GM12878 (cell line): Measurements from ENCODE around the gene TRAPPC2B. TPM values are rescaled to one million over a fixed set of nuclear protein-coding genes. Genes with fewer than 3 reads are reported as not detected.

ENCODE experiments used
- FOXK2 ChIP-seq: fragments of 450-650 bp; IDR thresholded peaks from 2 replicates; pipeline ENCODE4 v1.6.1; 2017; ENCODE audit warnings: mild to moderate bottlenecking, moderate library complexity
- NFIC ChIP-seq: IDR thresholded peaks from 2 replicates; pipeline ENCODE4 v1.6.1; 2012; ENCODE audit warnings: low read depth, mild to moderate bottlenecking, inconsistent platforms, low read length, moderate library complexity
- SRF ChIP-seq, 2 experiments: IDR thresholded peaks; 2 replicates each; pipeline ENCODE4 v1.6.1; 2011; ENCODE audit warnings: low read depth in 2 of 2, low read length in 2 of 2, mild to moderate bottlenecking in 1 of 2, moderate library complexity in 1 of 2
- STAT1 ChIP-seq: fragments of 450-650 bp; conservative IDR thresholded peaks from 2 replicates; pipeline ENCODE4 v1.6.1; 2014; ENCODE audit warnings: antibody characterized with exemption, mild to moderate bottlenecking
- ZNF24 ChIP-seq: fragments of 450-650 bp; IDR thresholded peaks from 2 replicates; pipeline ENCODE4 v1.6.1; 2017; ENCODE audit warnings: antibody characterized with exemption, mild to moderate bottlenecking
- ZNF384 ChIP-seq: IDR thresholded peaks from 2 replicates; pipeline ENCODE4 v1.6.1; 2012; ENCODE audit warnings: low read depth, mild to moderate bottlenecking, low read length, improper control_type of control experiment, borderline replicate concordance
- polyA plus RNA-seq, 11 experiments: library from polyadenylated mRNA; depleted of rRNA in 4 of 11; unstranded in 6 of 11; stranded (reverse) in 5 of 11; fragments of >200 nt; fragmentation: Nextera tagmentation in 4 of 11; fragmentation: Illumina TruSeq in 1 of 11; extraction: Ambion mirVana in 4 of 11; extraction: Trizol in 1 of 11; gene quantifications; 1 replicate in 1 of 11; 2 replicates in 10 of 11; pipeline versions ENCODE4 v1.2.1 to v1.2.3, GENCODE V29; 2011 to 2016; ENCODE audit warnings: inconsistent platforms in 2 of 11, missing spikeins in 2 of 11, low read depth in 1 of 11
- total RNA-seq, 4 experiments: library from RNA; depleted of rRNA in 3 of 4; stranded (reverse); fragments of >200 nt in 3 of 4; fragmentation: Illumina TruSeq in 1 of 4; extraction: Trizol in 1 of 4; gene quantifications; 2 replicates each; pipeline versions ENCODE4 v1.2.1 to v1.2.3, GENCODE V29; 2013 to 2021
- TF ChIP-seq, protein P1 (sequence below): IDR thresholded peaks from 2 replicates; pipeline ENCODE4 v1.6.1; 2011; ENCODE audit warnings: borderline replicate concordance, low read depth, mild to moderate bottlenecking, moderate library complexity, mixed read lengths, low read length; ENCODE audit not compliant: insufficient read depth; ENCODE audit errors: extremely low read length
- TF ChIP-seq, protein P2 (sequence below): IDR thresholded peaks from 2 replicates; pipeline ENCODE4 v1.6.1; 2011; ENCODE audit warnings: borderline replicate concordance, low read depth, mild to moderate bottlenecking, moderate library complexity, low read length; ENCODE audit not compliant: insufficient read depth, poor library complexity, severe bottlenecking
- TF ChIP-seq, protein P3 (sequence below): fragments of 450-650 bp; IDR thresholded peaks from 2 replicates; pipeline ENCODE4 v1.6.1; 2016; ENCODE audit warnings: mild to moderate bottlenecking, moderate library complexity, borderline replicate concordance

TRAPPC2B gene
- total and polyA plus RNA-seq, 10 of the 15 experiments (the other 5 are each of a cell fraction or from before 2014, with no cell fraction given): 10.6 to 86.4 (median 25.6) TPM

DNA sequence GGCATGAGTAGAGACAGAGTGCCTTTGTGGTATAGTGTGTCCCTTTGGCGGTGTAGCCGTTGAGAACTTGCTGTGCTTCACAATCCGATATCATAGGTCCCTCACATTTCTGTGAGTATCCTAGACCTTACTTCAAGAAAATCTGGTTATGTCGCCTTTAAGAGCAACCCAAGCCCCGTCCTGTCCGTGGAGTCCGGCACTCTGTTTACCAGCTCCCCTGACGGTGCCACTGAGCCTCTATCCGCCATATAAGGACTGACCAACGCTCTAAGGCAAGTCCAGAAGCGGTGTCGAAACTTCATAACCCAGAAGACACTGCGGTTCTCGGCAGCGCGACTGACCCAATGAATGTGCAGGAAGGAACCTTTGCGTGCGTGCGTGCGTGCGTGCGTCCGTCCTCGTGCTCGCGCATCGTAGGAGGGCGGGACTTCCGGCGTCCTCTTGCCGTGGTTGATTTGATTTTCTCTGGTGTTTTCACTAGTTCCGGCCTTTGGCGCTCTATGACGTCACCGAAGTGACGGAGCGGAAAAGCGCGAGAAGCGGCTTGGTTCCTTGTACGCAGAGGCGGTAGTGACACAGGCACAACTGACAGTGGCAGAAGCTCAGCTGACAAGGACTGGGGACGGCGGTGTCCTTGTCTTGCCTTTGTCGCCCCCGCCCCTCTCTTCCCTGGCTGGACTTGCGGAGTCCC, at the start of gene TRAPPC2B, which contains the start of gene ZNF547 (continued):
- TF ChIP-seq, protein P1, sequence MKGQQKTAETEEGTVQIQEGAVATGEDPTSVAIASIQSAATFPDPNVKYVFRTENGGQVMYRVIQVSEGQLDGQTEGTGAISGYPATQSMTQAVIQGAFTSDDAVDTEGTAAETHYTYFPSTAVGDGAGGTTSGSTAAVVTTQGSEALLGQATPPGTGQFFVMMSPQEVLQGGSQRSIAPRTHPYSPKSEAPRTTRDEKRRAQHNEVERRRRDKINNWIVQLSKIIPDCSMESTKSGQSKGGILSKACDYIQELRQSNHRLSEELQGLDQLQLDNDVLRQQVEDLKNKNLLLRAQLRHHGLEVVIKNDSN: no peak
- TF ChIP-seq NFIC (no peak; the same call in 1 of the 2 replicates), SRF (IDR thresholded peaks at IDR 0.05; ENCODE audit: low read depth in 2 of 2, low read length in 2 of 2) (peak; percentile 89 to 96), STAT1 (0 out of 2 replicates have a peak, but pooled peaks have one; percentile 68), ZNF384 (no peak), ZNF24 (no peak), FOXK2 (peak; percentile 62)
- TF ChIP-seq, protein P2, sequence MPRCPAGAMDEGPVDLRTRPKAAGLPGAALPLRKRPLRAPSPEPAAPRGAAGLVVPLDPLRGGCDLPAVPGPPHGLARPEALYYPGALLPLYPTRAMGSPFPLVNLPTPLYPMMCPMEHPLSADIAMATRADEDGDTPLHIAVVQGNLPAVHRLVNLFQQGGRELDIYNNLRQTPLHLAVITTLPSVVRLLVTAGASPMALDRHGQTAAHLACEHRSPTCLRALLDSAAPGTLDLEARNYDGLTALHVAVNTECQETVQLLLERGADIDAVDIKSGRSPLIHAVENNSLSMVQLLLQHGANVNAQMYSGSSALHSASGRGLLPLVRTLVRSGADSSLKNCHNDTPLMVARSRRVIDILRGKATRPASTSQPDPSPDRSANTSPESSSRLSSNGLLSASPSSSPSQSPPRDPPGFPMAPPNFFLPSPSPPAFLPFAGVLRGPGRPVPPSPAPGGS: no peak
- TF ChIP-seq, protein P3, sequence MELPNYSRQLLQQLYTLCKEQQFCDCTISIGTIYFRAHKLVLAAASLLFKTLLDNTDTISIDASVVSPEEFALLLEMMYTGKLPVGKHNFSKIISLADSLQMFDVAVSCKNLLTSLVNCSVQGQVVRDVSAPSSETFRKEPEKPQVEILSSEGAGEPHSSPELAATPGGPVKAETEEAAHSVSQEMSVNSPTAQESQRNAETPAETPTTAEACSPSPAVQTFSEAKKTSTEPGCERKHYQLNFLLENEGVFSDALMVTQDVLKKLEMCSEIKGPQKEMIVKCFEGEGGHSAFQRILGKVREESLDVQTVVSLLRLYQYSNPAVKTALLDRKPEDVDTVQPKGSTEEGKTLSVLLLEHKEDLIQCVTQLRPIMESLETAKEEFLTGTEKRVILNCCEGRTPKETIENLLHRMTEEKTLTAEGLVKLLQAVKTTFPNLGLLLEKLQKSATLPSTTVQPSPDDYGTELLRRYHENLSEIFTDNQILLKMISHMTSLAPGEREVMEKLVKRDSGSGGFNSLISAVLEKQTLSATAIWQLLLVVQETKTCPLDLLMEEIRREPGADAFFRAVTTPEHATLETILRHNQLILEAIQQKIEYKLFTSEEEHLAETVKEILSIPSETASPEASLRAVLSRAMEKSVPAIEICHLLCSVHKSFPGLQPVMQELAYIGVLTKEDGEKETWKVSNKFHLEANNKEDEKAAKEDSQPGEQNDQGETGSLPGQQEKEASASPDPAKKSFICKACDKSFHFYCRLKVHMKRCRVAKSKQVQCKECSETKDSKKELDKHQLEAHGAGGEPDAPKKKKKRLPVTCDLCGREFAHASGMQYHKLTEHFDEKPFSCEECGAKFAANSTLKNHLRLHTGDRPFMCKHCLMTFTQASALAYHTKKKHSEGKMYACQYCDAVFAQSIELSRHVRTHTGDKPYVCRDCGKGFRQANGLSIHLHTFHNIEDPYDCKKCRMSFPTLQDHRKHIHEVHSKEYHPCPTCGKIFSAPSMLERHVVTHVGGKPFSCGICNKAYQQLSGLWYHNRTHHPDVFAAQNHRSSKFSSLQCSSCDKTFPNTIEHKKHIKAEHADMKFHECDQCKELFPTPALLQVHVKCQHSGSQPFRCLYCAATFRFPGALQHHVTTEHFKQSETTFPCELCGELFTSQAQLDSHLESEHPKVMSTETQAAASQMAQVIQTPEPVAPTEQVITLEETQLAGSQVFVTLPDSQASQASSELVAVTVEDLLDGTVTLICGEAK: peak; percentile 96
